NOMO-1 (cell line): ENCODE measurements around the gene UST.
"Not testable (repeated sequence)": the region's sequence is repeated elsewhere in the genome, so short reads cannot be mapped to it uniquely, and the experiment has no call there.

Source experiments
- DNase-seq, 2 experiments: peaks; one replicate each; lab custom pipeline; 2025; ENCODE audit not compliant: unreplicated experiment in 2 of 2; lab: John Stamatoyannopoulos, UW

UST gene

GRCh38 chr6:148890652-148891404 is 144.0 kb downstream of the UST start:
- DNase-seq, result no peak

GRCh38 chr6:148891405-148891783 is 144.6 kb downstream of the UST start:
- no peak for DNase-seq

GRCh38 chr6:148892247-148892646 is 145.4 kb downstream of the UST start:
- DNase-seq, result no peak

- DNase-seq, result no peak
These were observed 146.2 kb downstream of the UST start for GRCh38 chr6:148893073-148893472.

- DNase-seq, result no peak
These were observed 146.7 kb downstream of the UST start for GRCh38 chr6:148893481-148893880.

- no peak for DNase-seq
These were observed 151.7 kb downstream of the UST start for GRCh38 chr6:148898376-148899014.

GRCh38 chr6:148904896-148905870 is 158.4 kb downstream of the UST start:
- no peak for DNase-seq

- no peak for DNase-seq
These were observed 159.1 kb downstream of the UST start for GRCh38 chr6:148905901-148906300.

GRCh38 chr6:148906386-148906785 is 159.6 kb downstream of the UST start:
- no peak for DNase-seq

- DNase-seq, result no peak
These were observed 160.7 kb downstream of the UST start for GRCh38 chr6:148907573-148907972.

GRCh38 chr6:148912252-148912651 is 165.4 kb downstream of the UST start:
- no peak for DNase-seq

- no peak for DNase-seq
These were observed 169.0 kb downstream of the UST start for GRCh38 chr6:148915810-148916209.

- not testable (repeated sequence) for DNase-seq
These were observed 169.7 kb downstream of the UST start for GRCh38 chr6:148916485-148916884.

- no peak for DNase-seq
These were observed 177.6 kb downstream of the UST start for GRCh38 chr6:148924226-148925012.

- DNase-seq, result no peak
These were observed 178.9 kb downstream of the UST start for GRCh38 chr6:148925701-148926100.

- DNase-seq, result no peak
These were observed 179.6 kb downstream of the UST start for GRCh38 chr6:148926478-148926877.

- no peak for DNase-seq
These were observed 180.8 kb downstream of the UST start for GRCh38 chr6:148927586-148927985.

- no peak for DNase-seq
These were observed 182.0 kb downstream of the UST start for GRCh38 chr6:148928811-148929210.

GRCh38 chr6:148932208-148932607 is 185.4 kb downstream of the UST start:
- no peak for DNase-seq

GRCh38 chr6:148932731-148933130 is 185.9 kb downstream of the UST start:
- no peak for DNase-seq

GRCh38 chr6:148934539-148934938 is 187.7 kb downstream of the UST start:
- no peak for DNase-seq
